ENCODE measurements around the gene OR2V1.
A peak's percentile ranks its signal among the peaks of the same experiment; 100 is the strongest.
"Not testable (repeated sequence)": the region's sequence is repeated elsewhere in the genome, so short reads cannot be mapped to it uniquely, and the experiment has no call there.

OR2V1 gene

DNA sequence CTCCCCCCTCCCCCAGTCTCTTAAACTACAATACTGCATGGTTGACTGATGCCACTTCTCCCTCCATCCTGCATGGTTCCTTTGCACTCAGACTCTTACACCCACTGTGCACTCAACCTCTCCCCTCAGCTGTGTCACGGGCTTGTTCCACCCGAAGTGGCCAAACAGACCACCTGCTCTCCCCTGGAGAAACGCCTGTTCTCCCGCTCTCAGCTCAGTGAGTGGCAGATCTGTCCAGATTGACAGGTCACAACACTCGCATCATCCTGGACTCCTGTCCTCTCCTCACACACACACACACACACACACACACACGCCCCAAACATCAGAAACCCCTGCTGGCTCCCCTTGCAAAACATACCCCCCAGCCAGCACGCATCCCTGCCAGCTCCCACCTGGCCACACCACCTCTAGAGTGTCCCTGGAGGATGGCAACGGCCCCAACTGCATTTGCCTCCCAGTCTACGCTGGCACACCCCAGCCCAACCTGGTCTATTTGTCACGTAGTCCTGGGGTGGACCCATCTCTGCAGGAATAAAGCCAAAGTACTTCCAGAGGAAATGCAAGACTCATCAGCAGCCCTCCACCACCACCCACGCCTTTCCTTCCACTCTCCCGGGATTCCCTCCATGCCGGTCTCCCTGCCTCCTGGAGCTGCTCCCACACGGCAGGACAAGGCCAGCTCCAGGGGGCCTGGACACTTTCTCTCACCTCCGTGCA lies 2.9 kb downstream of the OR2V1 start:
- no peak for DNase-seq (ENCODE audit: low spot score)

- DNase-seq (ENCODE audit: low spot score): no peak
Observed at GRCh38 chr5:181127456-181127855, 3.5 kb downstream of the OR2V1 start.

DNA sequence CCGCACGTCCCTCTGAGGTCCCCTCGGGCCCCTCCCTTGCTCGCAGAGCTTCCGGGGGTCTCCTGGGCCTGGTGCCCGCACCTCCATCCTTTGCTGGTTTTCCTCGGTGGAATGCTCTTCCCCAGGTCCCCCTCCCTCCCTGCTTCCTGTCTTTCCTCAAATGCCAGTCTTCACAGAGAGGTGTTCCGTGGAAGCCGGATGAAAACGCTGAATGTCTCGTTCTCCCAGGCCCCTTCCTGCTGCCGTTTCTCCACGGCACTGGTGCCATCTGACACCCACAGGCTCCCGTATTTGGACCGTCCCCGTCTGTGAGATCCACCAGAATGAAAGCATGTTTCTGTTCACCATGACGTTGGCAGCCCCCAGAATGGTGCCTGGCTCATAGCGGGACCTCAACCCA lies 4.1 kb downstream of the OR2V1 start:
- DNase-seq (ENCODE audit: low spot score): no peak

- no peak for DNase-seq (ENCODE audit: low spot score)
Observed at GRCh38 chr5:181124526-181124925, 6.4 kb downstream of the OR2V1 start.

DNA sequence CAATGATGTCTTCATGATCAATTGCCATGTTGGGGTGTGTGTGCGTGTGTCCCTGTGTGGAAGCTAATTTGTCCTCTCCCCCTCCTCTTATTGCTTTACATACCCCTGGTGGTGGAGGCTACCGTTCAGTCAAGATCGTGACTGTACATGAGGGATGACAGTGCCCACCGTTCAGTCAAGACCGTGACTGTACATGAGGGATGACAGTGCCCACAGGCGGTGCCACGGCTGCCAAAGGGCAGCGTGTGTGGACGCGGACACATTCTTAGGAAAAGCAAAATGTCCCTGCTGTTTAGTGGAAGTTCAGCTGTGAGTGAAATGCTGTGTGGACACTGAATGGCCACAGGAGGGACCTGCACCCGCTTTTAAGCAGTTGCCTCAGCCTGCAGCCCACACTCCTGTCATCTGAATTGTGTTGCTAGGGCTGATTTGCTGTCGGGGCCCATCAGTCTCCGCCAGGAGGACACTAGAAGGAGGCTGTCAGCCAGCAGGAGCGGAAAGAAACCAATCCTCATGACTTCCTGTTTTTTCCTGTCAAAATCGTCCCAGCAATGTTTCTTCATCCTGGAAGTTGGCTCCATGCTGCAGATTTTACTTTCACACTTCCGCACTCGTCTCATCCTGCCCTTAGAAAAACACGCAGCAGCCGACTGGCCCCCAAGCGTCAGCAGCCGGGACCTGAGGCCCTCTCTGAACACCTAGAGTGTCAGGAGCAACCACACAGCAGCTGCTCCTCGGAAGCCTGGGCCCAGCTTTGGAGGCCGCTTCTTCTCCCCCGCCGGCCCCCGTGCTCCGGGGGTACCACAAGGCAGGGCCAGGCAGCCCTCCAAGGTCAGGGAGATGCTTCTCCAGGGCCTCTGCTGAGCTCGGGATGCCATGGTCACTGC lies 9.1 kb downstream of the OR2V1 start:
- DNase-seq (ENCODE audit: low spot score): peak; percentile 42

DNA sequence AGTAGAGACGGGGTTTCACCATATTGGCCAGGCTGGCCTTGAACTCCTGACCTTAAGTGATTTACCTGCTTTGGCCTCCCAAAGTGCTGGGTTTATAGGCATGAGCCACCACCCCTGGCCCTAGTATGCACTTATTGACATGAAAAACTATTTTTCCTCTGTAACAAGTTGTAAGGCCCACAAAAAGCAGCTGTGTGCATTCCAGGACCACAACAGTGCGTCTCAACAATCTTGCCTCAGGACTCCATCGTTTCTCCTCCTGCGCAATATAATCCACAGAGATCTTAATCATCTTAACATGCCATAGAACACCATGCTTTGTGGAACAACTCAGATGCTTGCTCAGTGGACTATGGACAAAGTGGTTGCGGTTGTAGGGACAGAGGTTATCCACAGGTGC lies 10.2 kb downstream of the OR2V1 start:
- no peak for DNase-seq (ENCODE audit: low spot score)

- DNase-seq (ENCODE audit: low spot score): peak; percentile 55
Observed at GRCh38 chr5:181120306-181120705, 10.7 kb downstream of the OR2V1 start.

GRCh38 chr5:181119105-181119504 lies 11.9 kb downstream of the OR2V1 start:
- no peak for DNase-seq (ENCODE audit: low spot score)

DNA sequence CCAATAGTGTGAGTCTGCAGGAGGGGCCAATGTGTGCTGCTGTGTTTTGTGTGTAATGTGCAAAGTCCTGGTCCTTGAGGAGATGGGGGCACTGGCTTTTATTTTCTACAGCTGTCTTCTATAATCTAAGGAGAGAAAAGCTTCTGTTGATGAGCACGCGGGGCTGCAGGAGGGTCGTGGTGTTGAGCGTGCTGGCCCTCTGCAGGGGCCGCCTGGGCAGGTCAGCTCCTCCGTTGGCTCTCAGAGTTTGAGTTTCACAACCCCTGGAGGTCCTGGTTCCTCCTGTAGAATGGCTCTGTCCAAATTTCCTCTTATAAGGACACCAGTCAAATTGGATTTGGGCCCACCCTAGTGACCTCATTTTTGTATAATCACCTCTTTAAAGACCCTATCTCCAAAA lies 12.6 kb downstream of the OR2V1 start:
- DNase-seq (ENCODE audit: low spot score): no peak

GRCh38 chr5:181114844-181115778 lies 15.9 kb downstream of the OR2V1 start:
- peak; percentile 42 for DNase-seq (ENCODE audit: low spot score)

DNA sequence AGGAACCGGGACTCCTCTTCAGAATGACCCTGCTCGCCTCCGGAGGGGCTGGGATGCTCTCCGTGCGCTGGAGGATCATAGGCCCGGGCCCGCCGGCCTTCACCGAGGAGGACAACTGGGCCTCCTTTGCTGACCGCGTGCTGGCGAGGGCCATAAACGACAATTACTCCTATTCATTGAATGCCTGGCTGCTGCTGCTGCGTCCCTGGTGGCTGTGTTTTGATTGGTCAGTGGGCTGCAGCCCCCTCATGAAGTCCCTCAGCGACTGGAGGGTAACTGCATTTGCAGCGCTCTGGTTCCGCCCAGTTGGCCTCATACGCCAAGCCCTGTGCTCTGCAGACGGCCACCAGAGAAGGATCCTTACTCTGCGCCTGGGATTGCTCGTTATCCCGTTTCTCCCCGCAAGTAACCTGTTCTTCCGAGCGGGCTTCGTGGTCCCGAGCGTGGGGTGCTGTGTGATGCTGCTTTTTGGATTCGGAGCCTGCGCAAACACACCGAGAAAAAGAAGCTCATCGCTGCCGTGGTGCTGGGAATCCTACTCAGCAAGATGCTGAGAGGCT lies 16.6 kb downstream of the OR2V1 start:
- DNase-seq (ENCODE audit: low spot score): no peak

GRCh38 chr5:181113572-181113971 lies 17.4 kb downstream of the OR2V1 start:
- not testable (repeated sequence) for DNase-seq (ENCODE audit: low spot score)

GRCh38 chr5:181112476-181112875 lies 18.5 kb downstream of the OR2V1 start:
- no peak for DNase-seq (ENCODE audit: low spot score)

- no peak for DNase-seq (ENCODE audit: low spot score)
Observed at GRCh38 chr5:181111010-181111409, 20.0 kb downstream of the OR2V1 start.

DNA sequence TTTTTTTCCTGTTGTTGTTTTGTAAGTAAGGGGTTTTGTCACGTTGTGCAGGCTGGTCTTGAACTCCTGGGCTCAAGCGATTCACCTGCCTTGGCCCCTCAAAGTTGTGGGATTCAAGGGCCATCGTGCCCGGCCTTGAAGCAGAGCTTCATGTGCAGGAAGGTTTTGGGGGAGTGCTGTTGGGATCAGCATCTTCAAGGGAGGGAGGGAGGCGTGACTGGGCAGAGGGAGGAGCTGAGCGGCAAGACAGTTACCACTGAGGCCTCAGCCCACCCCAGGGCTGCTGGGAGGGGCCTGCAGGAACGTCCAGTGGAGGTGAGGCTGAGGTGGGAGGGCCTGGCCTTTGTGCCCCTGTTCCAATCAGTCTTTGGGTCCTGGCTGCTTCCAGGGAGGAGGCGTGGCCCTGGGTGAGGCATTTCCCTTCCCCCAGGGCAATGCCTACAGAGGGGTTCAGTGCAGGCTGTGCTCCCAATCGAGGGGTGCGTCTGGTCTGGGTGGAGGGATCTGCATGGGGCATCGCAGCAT lies 21.4 kb downstream of the OR2V1 start:
- DNase-seq (ENCODE audit: low spot score): no peak

DNA sequence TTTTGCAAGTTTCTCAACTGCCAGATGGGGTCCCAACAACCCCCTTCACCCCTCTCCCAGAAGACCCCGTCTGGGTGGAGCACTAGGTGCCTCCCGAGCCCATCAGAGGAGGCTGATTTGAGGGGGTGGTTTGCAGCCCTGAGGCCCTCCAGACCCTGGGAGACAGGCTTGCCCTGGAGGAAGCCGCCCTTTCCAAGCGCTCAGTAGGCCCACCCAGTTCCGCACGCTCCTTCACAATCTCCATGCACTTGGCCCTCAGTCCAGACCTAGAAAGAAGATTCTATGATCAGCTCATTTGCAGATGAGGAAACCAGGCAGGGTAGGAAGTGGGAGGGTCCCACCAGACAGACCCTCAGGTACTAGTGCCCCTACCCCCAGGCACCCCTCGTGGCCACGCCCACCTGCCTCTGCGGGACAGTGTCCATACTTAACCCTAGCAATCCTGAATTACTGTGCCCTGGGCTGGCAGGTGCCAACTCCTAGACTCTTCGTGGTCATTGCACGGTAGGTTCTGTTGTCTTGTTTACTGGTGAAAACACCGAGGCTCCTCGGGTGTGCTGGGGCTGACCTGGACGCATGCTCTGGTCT lies 22.3 kb downstream of the OR2V1 start:
- no peak for DNase-seq (ENCODE audit: low spot score)

- no peak for DNase-seq (ENCODE audit: low spot score)
Observed at GRCh38 chr5:181107699-181108098, 23.3 kb downstream of the OR2V1 start.

GRCh38 chr5:181105391-181106025 lies 25.5 kb downstream of the OR2V1 start:
- DNase-seq (ENCODE audit: low spot score): no peak

DNA sequence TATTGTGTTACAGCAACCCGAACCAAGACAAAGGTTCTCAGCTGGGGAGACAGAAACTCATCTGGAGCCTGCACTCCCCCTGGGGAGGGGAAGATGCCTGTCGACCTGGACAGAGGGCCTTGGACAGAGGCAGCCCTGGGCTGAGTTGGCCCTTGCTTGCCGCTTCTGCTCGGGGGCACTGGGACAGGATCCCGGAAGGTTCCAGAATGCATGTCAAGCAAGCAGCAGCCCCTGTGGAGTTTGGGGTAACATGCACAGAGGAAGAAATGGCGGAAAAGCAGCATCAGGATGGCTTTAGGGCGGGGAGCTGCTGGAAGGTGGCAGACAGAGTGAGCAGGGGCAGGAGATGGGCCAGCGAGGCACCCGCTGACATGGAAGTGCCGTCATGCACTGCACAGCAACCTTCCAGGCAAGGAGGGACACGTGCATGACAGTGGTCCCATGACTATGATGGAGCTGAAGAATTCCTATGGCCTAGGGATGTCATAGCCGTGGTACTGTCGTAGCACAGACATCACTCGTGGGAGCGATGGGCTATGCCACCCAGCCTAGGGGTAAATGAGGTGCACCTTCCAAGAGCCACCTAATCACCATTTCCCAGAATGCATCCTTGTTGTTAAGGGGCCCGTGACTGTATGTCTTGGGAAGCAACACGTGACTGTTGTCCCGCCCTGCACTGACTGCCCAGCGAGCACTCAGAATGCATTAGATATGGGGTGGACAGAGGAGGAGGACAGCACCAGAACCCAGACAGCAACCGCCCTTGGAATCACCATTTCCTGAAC lies 26.2 kb downstream of the OR2V1 start:
- not testable (repeated sequence) for DNase-seq (ENCODE audit: low spot score)

DNA sequence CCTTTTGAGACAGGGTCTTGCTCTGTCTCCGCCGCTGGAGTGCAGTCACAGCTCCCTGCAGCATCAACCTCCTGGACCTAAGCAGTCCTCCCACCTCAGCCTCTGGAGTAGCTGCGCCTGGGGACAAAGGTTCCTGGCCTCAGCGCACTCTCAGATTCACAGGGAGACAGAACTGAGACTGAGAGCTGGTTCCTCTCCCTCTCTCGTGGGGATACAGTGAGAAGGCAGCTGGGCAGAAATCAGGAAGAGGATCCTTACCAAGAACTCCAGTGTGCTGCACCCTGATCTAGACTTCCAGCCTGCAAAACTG lies 26.8 kb downstream of the OR2V1 start:
- DNase-seq (ENCODE audit: low spot score): not testable (repeated sequence)

All from kidney capillary endothelial cell (primary cell).